GM19463 (cell line): ENCODE data around the gene TMEM115.

Experiments used
- ATAC-seq: cut with Tn5 transposase; IDR thresholded peaks from one replicate; pipeline ENCODE4 v1.9.1; 2021; ENCODE audit warnings: mild to moderate bottlenecking, moderate library complexity; ENCODE audit not compliant: unreplicated experiment

TMEM115 gene

GRCh38 chr3:50354186-50354764, 5.0 kb downstream of the TMEM115 start:
- no peak for ATAC-seq

- no peak for ATAC-seq
Observed at GRCh38 chr3:50353245-50354004, 5.9 kb downstream of the TMEM115 start.

GRCh38 chr3:50352781-50353180, 6.5 kb downstream of the TMEM115 start:
- no peak for ATAC-seq

- ATAC-seq: no peak
Observed at GRCh38 chr3:50351323-50351697, 8.0 kb downstream of the TMEM115 start.

- ATAC-seq: peak; percentile 85
Observed at GRCh38 chr3:50350527-50351322, 8.6 kb downstream of the TMEM115 start, which contains the start of the genes CYB561D2 and NPRL2. Gene CYB561D2 (plus strand): TSS chr3:50350862. CDS start chr3:50351434, 572 bp downstream. Gene NPRL2 (minus strand): TSS chr3:50350775. CDS start chr3:50350652, 123 bp downstream.

- ATAC-seq: no peak
Observed at GRCh38 chr3:50350213-50350526, 9.2 kb downstream of the TMEM115 start.

- no peak for ATAC-seq
Observed at GRCh38 chr3:50347187-50347813, 12.0 kb downstream of the TMEM115 start.

- no peak for ATAC-seq
Observed at GRCh38 chr3:50345586-50346234, 13.6 kb downstream of the TMEM115 start, which contains the start of gene ZMYND10. Gene ZMYND10 (minus strand): TSS chr3:50345732. CDS start chr3:50345579, 153 bp downstream.

GRCh38 chr3:50345008-50345407, 14.3 kb downstream of the TMEM115 start:
- no peak for ATAC-seq

GRCh38 chr3:50342813-50343633, 16.3 kb downstream of the TMEM115 start:
- ATAC-seq: no peak

- no peak for ATAC-seq
Observed at GRCh38 chr3:50341996-50342650, 17.2 kb downstream of the TMEM115 start.

GRCh38 chr3:50341537-50341936, 17.8 kb downstream of the TMEM115 start:
- ATAC-seq: no peak

GRCh38 chr3:50340448-50341329, 18.6 kb downstream of the TMEM115 start, which contains the start of gene RASSF1:
Gene RASSF1 (minus strand): TSS chr3:50340836. CDS start chr3:50340805, 31 bp downstream.
- peak; percentile 20 for ATAC-seq

GRCh38 chr3:50340147-50340447, 19.2 kb downstream of the TMEM115 start:
- no peak for ATAC-seq

- ATAC-seq: no peak
Observed at GRCh38 chr3:50339485-50340146, 19.7 kb downstream of the TMEM115 start.

- no peak for ATAC-seq
Observed at GRCh38 chr3:50338965-50339364, 20.4 kb downstream of the TMEM115 start.

GRCh38 chr3:50337175-50337861, 22.0 kb downstream of the TMEM115 start:
- ATAC-seq: peak; percentile 72
